IPS-18a (cell line): ENCODE data around the gene UBAC2.

Experiments used
- H3K27ac ChIP-seq: one replicate; pipeline ENCODE4 v1.5.1; 2013; ENCODE audit warnings: low read length
- H3K27me3 ChIP-seq: one replicate; pipeline ENCODE4 v1.6.1; 2013; ENCODE audit warnings: mild to moderate bottlenecking, low read length; ENCODE audit not compliant: control insufficient read depth, insufficient read depth
- H3K36me3 ChIP-seq: one replicate; pipeline ENCODE4 v1.6.1; 2013; ENCODE audit warnings: low read depth, low read length; ENCODE audit not compliant: control insufficient read depth
- H3K4me1 ChIP-seq: one replicate; pipeline ENCODE4 v1.6.1; 2013; ENCODE audit warnings: low read depth, low read length; ENCODE audit not compliant: control insufficient read depth
- H3K4me3 ChIP-seq: one replicate; pipeline ENCODE4 v1.5.1; 2013; ENCODE audit warnings: low read length
- H3K9ac ChIP-seq: one replicate; pipeline ENCODE4 v1.6.1; 2013; ENCODE audit warnings: mild to moderate bottlenecking, low read length, moderate library complexity
- H3K9me3 ChIP-seq: one replicate; pipeline ENCODE4 v1.6.1; 2013; ENCODE audit warnings: low read depth, low read length; ENCODE audit not compliant: control insufficient read depth

UBAC2 gene

DNA sequence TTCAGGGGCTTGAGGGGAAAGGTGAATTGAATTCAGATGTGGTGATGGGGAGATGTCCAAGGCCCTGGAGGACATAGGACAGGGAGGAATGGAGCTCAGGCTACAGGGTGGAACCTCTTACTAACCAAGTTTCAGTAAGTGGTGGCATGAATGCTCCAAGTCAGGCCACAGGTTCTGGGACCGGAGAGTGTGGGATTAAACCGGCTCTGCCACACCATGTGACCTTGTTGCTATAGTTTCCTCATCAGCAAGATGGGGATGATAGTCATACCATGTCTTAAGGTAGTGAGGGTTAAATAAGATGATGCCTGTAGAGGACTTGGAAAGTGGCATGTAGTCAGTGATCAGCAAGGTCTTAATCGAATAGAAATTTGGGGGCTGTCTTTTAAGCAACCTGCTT is 90.2 kb downstream of the UBAC2 start:
- Histone ChIP-seq H3K36me3 (peaks cover 4% of the 10 kb centered on the region), H3K27ac (no peak overlapping the region), H3K9me3 (no peaks in the 10 kb centered on the region), H3K4me1 (no peaks in the 10 kb centered on the region), H3K9ac (no peak overlapping the region), H3K27me3 (no peaks in the 10 kb centered on the region), H3K4me3 (no peak overlapping the region)

DNA sequence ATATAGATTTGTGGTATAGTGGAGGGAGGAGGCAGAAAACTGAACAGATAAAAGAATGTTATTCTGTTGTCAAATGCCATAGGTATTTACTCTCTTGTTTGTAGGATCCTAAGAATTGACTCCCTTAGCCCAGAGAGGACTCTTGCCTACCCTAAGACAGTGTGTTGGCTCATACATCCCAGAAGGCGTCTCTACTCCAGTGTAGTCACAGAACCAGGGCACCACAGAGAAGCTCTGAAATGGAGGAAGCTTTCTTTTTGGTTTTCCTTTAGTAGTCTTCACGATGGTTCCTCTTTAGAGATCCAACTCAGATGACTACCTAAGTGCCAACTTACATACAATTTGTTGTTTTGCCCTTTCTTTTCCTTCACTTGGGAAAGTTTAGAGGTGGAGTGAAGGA is 92.5 kb downstream of the UBAC2 start:
- H3K27me3 ChIP-seq, result no peaks in the 10 kb centered on the region
- H3K36me3 ChIP-seq, result peaks cover 4% of the 10 kb centered on the region
- no peaks in the 10 kb centered on the region for H3K9me3 ChIP-seq
- no peak overlapping the region for H3K9ac ChIP-seq
- no peak overlapping the region for H3K4me3 ChIP-seq
- H3K27ac ChIP-seq, result no peak overlapping the region
- H3K4me1 ChIP-seq, result no peaks in the 10 kb centered on the region

DNA sequence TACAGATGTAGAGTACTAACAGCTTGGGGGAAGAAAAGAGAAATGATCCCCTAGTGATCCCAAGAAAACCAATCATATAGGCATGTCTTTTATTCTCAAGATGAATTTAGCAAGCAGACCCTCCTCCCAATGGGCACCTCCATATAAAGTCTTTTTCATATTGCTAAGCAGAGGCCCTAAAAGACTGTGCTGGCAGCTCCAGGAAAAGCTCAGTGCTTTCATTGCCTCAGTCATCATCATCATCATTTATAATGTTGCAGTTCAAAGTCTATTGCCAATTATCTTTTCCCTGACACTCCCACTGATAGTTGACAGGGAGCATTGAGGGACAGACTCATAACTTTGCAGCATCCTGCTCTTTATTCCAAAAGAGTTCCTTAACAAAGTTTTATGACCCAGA is 93.5 kb downstream of the UBAC2 start:
- H3K36me3 ChIP-seq, result peaks cover 4% of the 10 kb centered on the region
- no peak overlapping the region for H3K9ac ChIP-seq
- no peaks in the 10 kb centered on the region for H3K4me1 ChIP-seq
- no peaks in the 10 kb centered on the region for H3K9me3 ChIP-seq
- H3K27ac ChIP-seq, result no peak overlapping the region
- H3K27me3 ChIP-seq, result no peaks in the 10 kb centered on the region
- H3K4me3 ChIP-seq, result no peak overlapping the region

DNA sequence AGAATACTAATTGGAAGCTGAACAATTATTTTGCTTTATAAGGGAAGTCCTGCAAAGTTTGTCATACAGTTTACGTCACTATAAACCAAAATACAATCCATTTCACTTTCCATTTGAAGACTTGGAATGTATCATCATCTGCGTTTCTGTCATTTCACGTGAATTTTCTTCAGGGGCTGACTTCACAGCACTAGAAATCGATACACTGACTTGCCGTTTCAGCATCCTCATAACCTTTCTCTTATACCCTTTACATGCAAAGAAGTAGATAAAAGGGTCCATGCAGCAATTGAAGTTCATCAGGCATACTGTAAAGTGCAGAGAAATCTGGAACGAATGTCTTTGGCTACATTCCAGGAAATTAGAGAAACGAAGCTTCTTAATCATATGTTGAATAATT is 94.3 kb downstream of the UBAC2 start:
- Histone ChIP-seq H3K27me3 (no peaks in the 10 kb centered on the region), H3K4me1 (no peaks in the 10 kb centered on the region), H3K27ac (no peak overlapping the region), H3K4me3 (no peak overlapping the region), H3K9ac (no peak overlapping the region), H3K36me3 (peaks cover 4% of the 10 kb centered on the region), H3K9me3 (no peaks in the 10 kb centered on the region)

DNA sequence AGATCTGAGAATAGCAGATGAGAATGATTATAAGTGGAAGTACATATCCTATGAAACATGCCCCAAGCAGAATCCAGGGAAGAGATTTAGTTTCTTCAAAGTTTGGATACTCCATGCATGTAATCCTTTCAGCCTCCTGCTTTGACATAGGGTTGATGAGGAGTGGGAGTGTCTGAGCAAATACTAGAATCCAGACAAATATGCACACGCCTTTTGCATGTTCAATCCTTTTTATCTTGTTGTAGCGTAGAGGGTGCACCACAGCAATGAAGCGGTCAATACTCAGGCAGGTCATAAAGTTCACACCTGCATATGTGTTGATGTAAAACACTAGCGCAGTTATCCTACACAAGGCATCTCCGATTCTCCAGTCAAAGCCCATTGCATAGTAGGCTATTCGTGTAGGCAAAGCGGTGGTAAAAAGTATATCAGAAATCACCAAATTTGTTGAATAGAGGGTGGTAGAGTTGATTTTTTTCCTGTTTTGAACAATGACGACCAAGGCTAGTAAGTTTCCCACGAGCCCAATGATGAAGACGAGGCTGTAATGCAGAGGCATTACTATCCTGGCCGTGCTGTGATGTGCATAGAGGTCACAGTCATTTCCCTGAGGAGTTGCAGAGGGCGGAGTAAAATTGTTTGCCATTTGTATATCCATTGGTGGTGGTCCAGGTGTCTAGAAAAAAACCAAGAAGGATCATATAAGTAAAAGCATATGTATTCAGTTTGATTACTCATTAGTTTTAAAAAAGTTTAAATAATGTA is 95.0 kb downstream of the UBAC2 start:
- Histone ChIP-seq H3K27me3 (no peaks in the 10 kb centered on the region), H3K4me1 (no peaks in the 10 kb centered on the region), H3K4me3 (no peak overlapping the region), H3K9ac (no peak overlapping the region), H3K36me3 (peaks cover 4% of the 10 kb centered on the region), H3K9me3 (no peaks in the 10 kb centered on the region), H3K27ac (no peak overlapping the region)

DNA sequence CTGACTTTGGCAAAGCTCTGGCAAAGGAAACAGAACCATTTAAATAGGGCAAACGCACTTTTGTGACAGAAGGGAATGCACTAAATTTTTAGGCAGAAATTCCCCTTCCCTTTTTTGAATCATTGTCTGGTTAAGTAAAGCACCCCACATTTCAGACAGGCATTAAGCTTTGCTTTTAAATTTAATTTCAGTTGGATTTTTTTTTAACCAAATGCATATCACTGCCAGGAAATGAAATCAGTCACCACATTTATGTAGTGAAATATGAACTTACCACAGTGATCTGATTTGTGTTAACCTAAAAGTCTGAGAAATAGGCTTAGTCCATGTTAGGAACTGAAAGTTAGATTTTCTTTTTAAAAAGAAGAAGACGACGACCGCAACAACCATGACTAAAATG is 95.7 kb downstream of the UBAC2 start:
- Histone ChIP-seq H3K36me3 (peaks cover 4% of the 10 kb centered on the region), H3K4me1 (no peaks in the 10 kb centered on the region), H3K27me3 (no peaks in the 10 kb centered on the region), H3K9me3 (no peaks in the 10 kb centered on the region), H3K27ac (no peak overlapping the region), H3K4me3 (no peak overlapping the region), H3K9ac (no peak overlapping the region)

DNA sequence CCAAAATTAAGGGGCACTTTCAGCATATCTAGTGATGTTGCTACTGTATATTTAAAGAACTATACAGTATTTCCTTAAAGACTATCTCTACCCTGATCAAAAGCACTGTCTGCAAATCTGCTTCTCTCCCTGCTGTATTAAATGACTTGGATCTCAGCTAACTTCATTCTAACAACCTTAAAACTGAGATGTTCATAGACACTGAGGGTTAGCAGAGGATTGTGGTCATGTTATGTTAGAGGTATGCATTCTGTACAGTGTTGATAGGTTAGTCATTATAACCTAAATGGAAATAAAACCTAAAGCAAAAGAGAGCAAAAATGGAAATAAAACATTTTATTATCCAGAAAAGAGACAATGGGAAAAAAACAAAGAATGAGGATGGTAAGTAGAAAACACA is 96.7 kb downstream of the UBAC2 start:
- no peak overlapping the region for H3K9ac ChIP-seq
- no peaks in the 10 kb centered on the region for H3K27me3 ChIP-seq
- no peak overlapping the region for H3K4me3 ChIP-seq
- H3K4me1 ChIP-seq, result no peaks in the 10 kb centered on the region
- H3K36me3 ChIP-seq, result peaks cover 4% of the 10 kb centered on the region
- no peak overlapping the region for H3K27ac ChIP-seq
- H3K9me3 ChIP-seq, result no peaks in the 10 kb centered on the region

DNA sequence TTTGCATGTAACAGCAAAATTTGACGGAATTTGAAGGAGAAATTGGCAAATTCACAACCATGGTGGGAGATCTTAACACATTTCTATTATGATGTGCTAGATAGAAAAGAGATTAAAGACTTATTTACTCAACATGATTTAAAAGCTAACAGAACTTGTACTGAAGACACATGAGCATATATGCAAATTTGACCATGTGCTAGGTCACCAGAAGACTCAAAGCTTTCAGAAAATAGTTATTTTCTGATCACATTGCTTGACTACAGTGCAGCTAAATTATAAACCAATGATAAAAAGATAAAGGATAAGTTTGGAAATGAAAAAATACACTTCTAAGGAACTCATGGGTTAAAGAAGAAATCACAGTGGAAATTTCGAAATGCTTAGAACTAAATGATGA is 97.4 kb downstream of the UBAC2 start:
- no peaks in the 10 kb centered on the region for H3K9me3 ChIP-seq
- H3K27me3 ChIP-seq, result no peaks in the 10 kb centered on the region
- no peaks in the 10 kb centered on the region for H3K4me1 ChIP-seq
- no peak overlapping the region for H3K9ac ChIP-seq
- no peak overlapping the region for H3K27ac ChIP-seq
- H3K4me3 ChIP-seq, result no peak overlapping the region
- H3K36me3 ChIP-seq, result peaks cover 4% of the 10 kb centered on the region

DNA sequence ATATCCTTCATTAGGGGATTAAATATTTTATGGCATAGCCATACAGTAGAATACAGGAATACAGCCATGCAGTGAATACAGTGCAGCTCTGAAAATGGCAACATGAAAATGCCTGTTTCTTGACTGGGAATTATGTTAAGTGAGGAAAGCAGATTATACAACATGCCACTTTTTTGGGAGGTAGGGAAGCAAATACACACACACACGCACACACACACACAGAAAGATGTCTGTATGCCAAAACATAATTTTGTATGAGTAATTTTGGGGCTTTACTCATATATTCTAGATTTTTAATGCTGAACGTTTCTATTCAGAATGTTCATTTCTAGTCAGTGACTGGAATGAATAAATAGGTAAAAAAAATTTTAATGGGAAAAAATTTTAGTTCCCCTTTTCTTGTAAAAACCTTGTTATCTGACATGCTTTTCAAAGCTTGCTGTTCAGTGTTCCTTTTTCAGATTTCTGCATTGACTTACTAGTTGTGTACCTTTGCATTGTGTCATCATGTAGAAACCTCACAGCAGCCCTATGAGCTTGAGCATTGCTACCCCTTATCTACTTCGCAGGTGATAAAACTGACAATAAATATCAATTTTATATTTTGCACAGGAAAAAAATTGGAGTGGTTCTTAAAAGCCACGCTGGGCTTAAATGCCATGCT is 98.7 kb downstream of the UBAC2 start:
- Histone ChIP-seq H3K27ac (no peak overlapping the region), H3K4me1 (no peaks in the 10 kb centered on the region), H3K36me3 (peaks cover 4% of the 10 kb centered on the region), H3K4me3 (no peak overlapping the region), H3K27me3 (no peaks in the 10 kb centered on the region), H3K9me3 (no peaks in the 10 kb centered on the region), H3K9ac (no peak overlapping the region)

DNA sequence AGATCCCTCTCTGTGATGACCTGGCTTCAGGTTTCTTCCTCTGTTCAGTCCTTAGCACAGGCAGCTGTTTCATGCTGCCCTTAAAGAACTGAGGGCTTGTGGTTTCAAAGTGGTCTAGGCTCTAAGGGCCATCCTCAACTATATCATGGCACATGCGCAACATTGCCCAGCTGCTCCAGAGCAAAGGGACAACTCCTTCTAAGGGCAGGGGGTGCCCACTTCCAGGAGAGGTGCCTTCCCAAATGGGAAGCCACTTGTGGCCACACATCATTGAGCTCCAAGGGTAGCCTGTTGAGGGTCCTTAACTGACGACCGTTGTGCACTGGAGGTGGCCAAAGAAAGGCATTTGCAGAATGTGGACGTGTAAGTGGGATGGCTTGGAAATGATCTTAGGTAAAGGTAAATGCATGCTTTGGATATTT is 99.3 kb downstream of the UBAC2 start:
- H3K27ac ChIP-seq, result no peak overlapping the region

DNA sequence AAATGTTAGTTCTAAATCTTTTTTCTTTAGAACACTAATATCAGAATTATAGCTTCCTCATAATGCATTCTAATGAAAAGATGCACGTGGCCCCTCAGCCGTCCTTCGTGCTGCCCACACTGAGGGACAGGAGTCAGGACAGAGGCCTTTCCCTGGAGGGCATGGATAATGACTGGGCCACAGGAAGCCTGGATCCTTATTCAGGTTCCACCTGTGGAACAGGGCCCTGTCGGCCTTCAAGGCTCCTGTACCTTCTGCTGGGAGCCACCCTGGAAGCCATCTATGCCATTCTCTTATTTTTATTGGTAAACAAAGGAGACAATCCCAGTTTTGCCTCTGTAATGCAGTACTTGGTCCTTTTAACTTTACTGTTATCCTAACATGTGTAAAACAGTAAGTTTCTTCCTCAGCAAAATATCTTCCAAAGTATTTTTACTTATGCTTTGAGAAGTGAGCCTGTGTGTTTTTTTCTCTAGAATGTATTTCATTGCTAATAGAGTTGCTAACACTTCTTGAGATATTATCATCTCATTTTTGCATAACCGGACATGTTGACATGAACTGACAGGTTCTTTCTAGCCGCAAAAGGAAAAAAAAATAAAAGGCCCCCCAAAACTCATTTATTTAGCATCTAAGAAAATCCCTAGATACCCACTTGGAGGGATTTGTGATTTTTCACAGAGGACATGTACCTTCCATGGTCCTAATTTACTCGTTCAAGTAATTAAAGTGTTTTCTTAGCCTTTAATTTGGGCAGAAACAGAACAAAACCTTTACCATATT is 100.6 kb downstream of the UBAC2 start:
- Histone ChIP-seq H3K36me3 (no peaks in the 10 kb centered on the region), H3K9ac (no peak overlapping the region), H3K9me3 (no peaks in the 10 kb centered on the region), H3K27ac (no peak overlapping the region), H3K4me1 (no peaks in the 10 kb centered on the region), H3K27me3 (no peaks in the 10 kb centered on the region), H3K4me3 (no peak overlapping the region)

More for the DNA sequence above, 99.3 kb downstream of the UBAC2 start:
- no peak overlapping the region for H3K4me3 ChIP-seq
- H3K27me3 ChIP-seq, result no peaks in the 10 kb centered on the region
- no peaks in the 10 kb centered on the region for H3K4me1 ChIP-seq
- no peaks in the 10 kb centered on the region for H3K9me3 ChIP-seq
- H3K36me3 ChIP-seq, result peaks cover 4% of the 10 kb centered on the region
- no peak overlapping the region for H3K9ac ChIP-seq
